Esophagus squamous epithelium (tissue), 5 donors: ENCODE results near the gene SORL1. TPM values are rescaled to one million over a fixed set of nuclear protein-coding genes. Genes with fewer than 3 reads are reported as not detected.

ENCODE experiments used
- DNase-seq: peaks from one replicate; lab custom pipeline; 2025; lab: John Stamatoyannopoulos, UW
- H3K27ac ChIP-seq, 4 donors: fragments of 200-600 bp; sonication (generic); one replicate each; pipeline ENCODE4 v1.5.1; 2016 to 2019; ENCODE audit warnings: mild to moderate bottlenecking in 1 of 4
- H3K27me3 ChIP-seq, 4 donors: fragments of 200-600 bp; sonication (generic); 1 replicate in 3 of 4; 2 replicates in 1 of 4; pipeline versions ENCODE4 v1.5.1 to v1.6.0; 2017 to 2021; ENCODE audit warnings: antibody characterized with exemption in 1 of 4
- H3K36me3 ChIP-seq, 3 donors: fragments of 200-600 bp; sonication (generic); one replicate each; pipeline ENCODE4 v1.5.1; 2016 to 2019
- H3K4me1 ChIP-seq, 3 donors: fragments of 200-600 bp; sonication (generic); one replicate each; pipeline ENCODE4 v1.5.1; 2017 to 2019
- H3K4me3 ChIP-seq, 4 donors: fragments of 200-600 bp; sonication (generic); 1 replicate in 3 of 4; 2 replicates in 1 of 4; pipeline ENCODE4 v1.5.1; 2016 to 2019; ENCODE audit warnings: mild to moderate bottlenecking in 2 of 4, moderate library complexity in 1 of 4
- H3K9me3 ChIP-seq, 3 donors: fragments of 200-600 bp; sonication (generic); one replicate each; pipeline ENCODE4 v1.5.1; 2016 to 2019
- CTCF ChIP-seq, 6 experiments: fragments of 450-650 bp in 4 of 6; fragments of 200-600 bp in 2 of 6; sonication (generic) in 2 of 6; IDR thresholded peaks; one replicate each; pipeline ENCODE4 v1.5.1; 2016 to 2019; ENCODE audit warnings: antibody characterized with exemption in 6 of 6, mild to moderate bottlenecking in 4 of 6, moderate library complexity in 4 of 6
- POLR2A ChIP-seq, 4 donors: fragments of 450-650 bp; IDR thresholded peaks; one replicate each; pipeline ENCODE4 v1.6.1; 2017; ENCODE audit warnings: antibody characterized with exemption in 4 of 4, mild to moderate bottlenecking in 4 of 4, moderate library complexity in 3 of 4
- WGBS, 2 donors: methylation state at CpG; one replicate each; pipeline ENCODE4 v1.1.5; 2018; 5-methylcytosine and 5-hydroxymethylcytosine counted together
- intact Hi-C: fragments of 100-400 bp; cut with DNase I; formaldehyde crosslinking; loops from one replicate; pipeline ENCODE4 v1.15.0; 2022
- total RNA-seq, 4 donors: library from RNA; depleted of rRNA; stranded (reverse); fragments of >200 nt; gene quantifications; one replicate each; pipeline ENCODE4 v1.1.0, GENCODE V29; 2016
- donor health status: DM: yes; HTN: yes; CAD: no.

Gene SORL1
- total RNA-seq, 4 donors from 2014 or later = 6.8 to 19.9 (median 16.3) TPM

GRCh38 chr11:121539000-121539399 is 86.9 kb downstream of the SORL1 start:
- H3K27me3 ChIP-seq = no peaks in the 10 kb centered on the region
- no peak overlapping the region for H3K27ac ChIP-seq
- 71 to 79% methylated on average over 5 of the region's 5 CpGs for WGBS, 2 donors
- peaks cover 0 to 8% (median 0%) of the 10 kb centered on the region in 3 donors for H3K4me1 ChIP-seq
- no peaks in the 10 kb centered on the region for H3K9me3 ChIP-seq
- no peak for DNase-seq
- H3K4me3 ChIP-seq = no peak overlapping the region
- intact Hi-C loops = no loop called here
- H3K36me3 ChIP-seq = peaks cover 0 to 31% (median 0%) of the 10 kb centered on the region in 3 donors
- TF ChIP-seq CTCF (IDR thresholded peaks at IDR 0.05) (no peak), POLR2A (IDR thresholded peaks at IDR 0.05) (no peak)

- Histone ChIP-seq H3K4me3 (no peak overlapping the region), H3K4me1 (peaks cover 0 to 8% (median 0%) of the 10 kb centered on the region in 3 donors), H3K36me3 (peaks cover 0 to 35% (median 0%) of the 10 kb centered on the region in 3 donors), H3K27ac (no peak overlapping the region), H3K9me3 (no peaks in the 10 kb centered on the region), H3K27me3 (no peaks in the 10 kb centered on the region)
- intact Hi-C loops = no loop called here
- DNase-seq = no peak
- no peak for TF ChIP-seq POLR2A (IDR thresholded peaks at IDR 0.05)
- no peak for TF ChIP-seq CTCF (IDR thresholded peaks at IDR 0.05)
- WGBS, 2 donors = 32 to 35% methylated on average over 3 of the region's 3 CpGs
Measured at GRCh38 chr11:121540627-121541026, 88.5 kb downstream of the SORL1 start.

- TF ChIP-seq POLR2A (IDR thresholded peaks at IDR 0.05) (no peak), CTCF (IDR thresholded peaks at IDR 0.05) (no peak)
- H3K4me3 ChIP-seq = no peak overlapping the region
- intact Hi-C loops = no loop called here
- H3K27ac ChIP-seq = no peak overlapping the region
- DNase-seq = no peak
- H3K4me1 ChIP-seq = peaks cover 0 to 8% (median 0%) of the 10 kb centered on the region in 3 donors
- H3K36me3 ChIP-seq = peaks cover 0 to 39% (median 0%) of the 10 kb centered on the region in 3 donors
- no peaks in the 10 kb centered on the region for H3K27me3 ChIP-seq
- no peaks in the 10 kb centered on the region for H3K9me3 ChIP-seq
- WGBS, 2 donors = 86 to 92% methylated on average over 6 of the region's 6 CpGs
Measured at GRCh38 chr11:121543836-121544380, 91.8 kb downstream of the SORL1 start.

GRCh38 chr11:121544956-121545355 is 92.8 kb downstream of the SORL1 start:
- Histone ChIP-seq H3K36me3 (peaks cover 0 to 39% (median 0%) of the 10 kb centered on the region in 3 donors), H3K4me1 (peaks cover 0 to 8% (median 0%) of the 10 kb centered on the region in 3 donors), H3K27me3 (no peaks in the 10 kb centered on the region), H3K4me3 (no peak overlapping the region), H3K9me3 (no peaks in the 10 kb centered on the region), H3K27ac (no peak overlapping the region)
- 84% methylated on average over 6 of the region's 7 CpGs for WGBS, 2 donors
- TF ChIP-seq CTCF (IDR thresholded peaks at IDR 0.05) (no peak), POLR2A (IDR thresholded peaks at IDR 0.05) (no peak)
- intact Hi-C loops = no loop called here
- DNase-seq = no peak

- no peak for DNase-seq
- Histone ChIP-seq H3K9me3 (no peaks in the 10 kb centered on the region), H3K4me3 (no peak overlapping the region), H3K27me3 (no peaks in the 10 kb centered on the region), H3K4me1 (no peaks in the 10 kb centered on the region), H3K36me3 (peaks cover 0 to 49% (median 0%) of the 10 kb centered on the region in 3 donors), H3K27ac (no peak overlapping the region)
- intact Hi-C loops = no loop called here
- 89 to 91% methylated on average over 3 of the region's 3 CpGs for WGBS, 2 donors
- TF ChIP-seq CTCF (IDR thresholded peaks at IDR 0.05) (no peak), POLR2A (IDR thresholded peaks at IDR 0.05) (no peak)
Measured at GRCh38 chr11:121547574-121547973, 95.5 kb downstream of the SORL1 start.
